NCI-H1436 (cell line): Measurements from ENCODE around the gene CTDP1.
A peak's percentile ranks its signal among the peaks of the same experiment; 100 is the strongest.

Source experiments
- DNase-seq: peaks from one replicate; lab custom pipeline; 2025; lab: John Stamatoyannopoulos, UW

Gene CTDP1

GRCh38 chr18:79784965-79785770, 105.6 kb downstream of the CTDP1 start:
- no peak for DNase-seq

- no peak for DNase-seq
Measured at GRCh38 chr18:79785831-79786230, 106.2 kb downstream of the CTDP1 start.

- no peak for DNase-seq
Measured at GRCh38 chr18:79786304-79786703, 106.7 kb downstream of the CTDP1 start.

- no peak for DNase-seq
Measured at GRCh38 chr18:79786786-79787526, 107.4 kb downstream of the CTDP1 start.

- DNase-seq, result no peak
Measured at GRCh38 chr18:79787527-79787864, 107.9 kb downstream of the CTDP1 start.

GRCh38 chr18:79787865-79788733, 108.5 kb downstream of the CTDP1 start:
- DNase-seq, result no peak

GRCh38 chr18:79788734-79789085, 109.1 kb downstream of the CTDP1 start:
- DNase-seq, result no peak

- no peak for DNase-seq
Measured at GRCh38 chr18:79789091-79789891, 109.7 kb downstream of the CTDP1 start.

GRCh38 chr18:79789901-79790890, 110.6 kb downstream of the CTDP1 start:
- peak; percentile 75 for DNase-seq

- DNase-seq, result no peak
Measured at GRCh38 chr18:79790996-79791972, 111.7 kb downstream of the CTDP1 start.

GRCh38 chr18:79792096-79792987, 112.7 kb downstream of the CTDP1 start:
- DNase-seq, result no peak

GRCh38 chr18:79792988-79793355, 113.4 kb downstream of the CTDP1 start:
- DNase-seq, result no peak

GRCh38 chr18:79794846-79795245, 115.2 kb downstream of the CTDP1 start:
- DNase-seq, result no peak

- DNase-seq, result no peak
Measured at GRCh38 chr18:79795446-79795845, 115.8 kb downstream of the CTDP1 start.

- DNase-seq, result no peak
Measured at GRCh38 chr18:79796016-79796415, 116.4 kb downstream of the CTDP1 start.

GRCh38 chr18:79796531-79797405, 117.2 kb downstream of the CTDP1 start:
- DNase-seq, result peak; percentile 22
